PC-3 (cell line): ENCODE results near the gene MRFAP1L1.

Experiments used
- EZH2 ChIP-seq: fragments of 300-600 bp; sonication (generic); IDR thresholded peaks from one replicate; pipeline ENCODE4 v1.6.1; 2017; ENCODE audit warnings: antibody characterized with exemption, mild to moderate bottlenecking, low read length; ENCODE audit not compliant: unreplicated experiment
- EZH2phosphoT487 ChIP-seq: fragments of 300-600 bp; sonication (generic); IDR thresholded peaks from 2 replicates; pipeline ENCODE4 v1.6.1; 2018; ENCODE audit warnings: mild to moderate bottlenecking, antibody characterized with exemption, low read length, borderline replicate concordance
- TF ChIP-seq, protein P1 (sequence below): fragments of 300-600 bp; sonication (generic); conservative IDR thresholded peaks from 2 replicates; pipeline ENCODE4 v1.5.1; 2017; ENCODE audit warnings: antibody characterized with exemption, low read depth, mild to moderate bottlenecking, low read length

GRCh38 chr4:6721121-6721520 lies 11.5 kb upstream of the MRFAP1L1 start:
- TF ChIP-seq, protein P1, sequence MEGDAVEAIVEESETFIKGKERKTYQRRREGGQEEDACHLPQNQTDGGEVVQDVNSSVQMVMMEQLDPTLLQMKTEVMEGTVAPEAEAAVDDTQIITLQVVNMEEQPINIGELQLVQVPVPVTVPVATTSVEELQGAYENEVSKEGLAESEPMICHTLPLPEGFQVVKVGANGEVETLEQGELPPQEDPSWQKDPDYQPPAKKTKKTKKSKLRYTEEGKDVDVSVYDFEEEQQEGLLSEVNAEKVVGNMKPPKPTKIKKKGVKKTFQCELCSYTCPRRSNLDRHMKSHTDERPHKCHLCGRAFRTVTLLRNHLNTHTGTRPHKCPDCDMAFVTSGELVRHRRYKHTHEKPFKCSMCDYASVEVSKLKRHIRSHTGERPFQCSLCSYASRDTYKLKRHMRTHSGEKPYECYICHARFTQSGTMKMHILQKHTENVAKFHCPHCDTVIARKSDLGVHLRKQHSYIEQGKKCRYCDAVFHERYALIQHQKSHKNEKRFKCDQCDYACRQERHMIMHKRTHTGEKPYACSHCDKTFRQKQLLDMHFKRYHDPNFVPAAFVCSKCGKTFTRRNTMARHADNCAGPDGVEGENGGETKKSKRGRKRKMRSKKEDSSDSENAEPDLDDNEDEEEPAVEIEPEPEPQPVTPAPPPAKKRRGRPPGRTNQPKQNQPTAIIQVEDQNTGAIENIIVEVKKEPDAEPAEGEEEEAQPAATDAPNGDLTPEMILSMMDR: no peak
- TF ChIP-seq EZH2: no peak
- no peak for TF ChIP-seq EZH2phosphoT487
